Measurements from ENCODE around the gene SPATA3.

GRCh38 chr2:230947235-230947576 lies 48.7 kb upstream of the SPATA3 start:
- no peak for TF ChIP-seq ZNF274 (IDR thresholded peaks at IDR 0.05; ENCODE audit: low read depth, low read length)
- TF ChIP-seq YY1 (IDR thresholded peaks at IDR 0.05; ENCODE audit: insufficient read depth, insufficient read length): no peak

All from NT2/D1 (cell line).